Kidney (tissue), 14 donors: ENCODE results near the gene MRTFA. TPM values are rescaled to one million over a fixed set of nuclear protein-coding genes. Genes with fewer than 3 reads are reported as not detected.
A peak's percentile ranks its signal among the peaks of the same experiment; 100 is the strongest.
"Not testable (repeated sequence)": the region's sequence is repeated elsewhere in the genome, so short reads cannot be mapped to it uniquely, and the experiment has no call there.

Experiments used
- DNase-seq, 5 donors: peaks; one replicate each; pipeline ENCODE4 v3.0.0-alpha.2; 2013 to 2020
- FAIRE-seq: peaks from 2 replicates; lab custom pipeline; 2012; peaks lifted over from hg19 to GRCh38; lab: Jason Lieb, UNC
- H3K27ac ChIP-seq, 2 donors: one replicate each; pipeline ENCODE4 v1.7.0; 2013; ENCODE audit warnings: low read depth in 2 of 2, low read length in 2 of 2, inconsistent platforms in 1 of 2
- H3K27me3 ChIP-seq: one replicate; pipeline ENCODE4 v1.7.1; 2013; ENCODE audit warnings: low read length, inconsistent platforms; ENCODE audit not compliant: control insufficient read depth, insufficient read depth
- H3K36me3 ChIP-seq, 3 donors: one replicate each; pipeline versions ENCODE4 v1.7.0 to v1.7.1; 2013; ENCODE audit warnings: low read length in 3 of 3, control low read depth in 1 of 3, inconsistent platforms in 1 of 3; ENCODE audit not compliant: insufficient read depth in 3 of 3, control insufficient read depth in 2 of 3
- H3K4me1 ChIP-seq, 3 donors: one replicate each; pipeline versions ENCODE4 v1.7.0 to v1.7.1; 2013; ENCODE audit warnings: low read length in 3 of 3, inconsistent platforms in 1 of 3, low read depth in 1 of 3; ENCODE audit not compliant: control insufficient read depth in 2 of 3, insufficient read depth in 2 of 3
- H3K4me3 ChIP-seq, 3 donors: one replicate each; pipeline versions ENCODE4 v1.7.0 to v1.8.1; 2013; ENCODE audit warnings: low read length in 3 of 3, control low read depth in 1 of 3, inconsistent platforms in 1 of 3
- H3K9ac ChIP-seq, 3 donors: one replicate each; pipeline versions ENCODE4 v1.7.0 to v1.7.1; 2013; ENCODE audit warnings: low read length in 3 of 3, control low read depth in 1 of 3, inconsistent platforms in 1 of 3
- H3K9me3 ChIP-seq, 3 donors: one replicate each; pipeline versions ENCODE4 v1.7.0 to v1.7.1; 2013; ENCODE audit warnings: low read length in 3 of 3, control low read depth in 1 of 3, inconsistent platforms in 1 of 3; ENCODE audit not compliant: control insufficient read depth in 2 of 3, insufficient read depth in 1 of 3
- intact Hi-C: fragments of 100-400 bp; cut with DNase I; formaldehyde crosslinking; loops from one replicate; pipeline ENCODE4 v1.11.1; 2022
- polyA plus RNA-seq: library from polyadenylated mRNA; stranded (reverse); fragments of 350-450 nt; fragmentation: Illumina TruSeq; extraction: RNeasy Lipid Tissue Mini Kit (QIAGEN cat#74804); gene quantifications from one replicate; pipeline ENCODE4 v1.2.3, GENCODE V29; 2014; ENCODE audit warnings: low read depth, low replicate concordance; ENCODE audit not compliant: insufficient read depth
- total RNA-seq: library from RNA; stranded (reverse); fragmentation: NEBNext Ultra II Directional; extraction: Animal tissue kit (Norgen Biotek cat#: 25700); gene quantifications from one replicate; pipeline ENCODE4 v1.2.1, GENCODE V29; 2021
- TF ChIP-seq, protein P1 (sequence below): IDR thresholded peaks from 3 replicates; pipeline ENCODE4 v1.5.1; 2012; ENCODE audit warnings: mild to moderate bottlenecking, moderate library complexity, borderline replicate concordance; ENCODE audit not compliant: insufficient read depth; ENCODE audit errors: extremely low read depth
- donor health status: control.
- donor health status: control.
- donor health status: control.
- donor health status: control.
- donor health status: control.
- donor health status: DM: yes; HTN: yes; CAD: no.
- donor health status: Normal renal cell carcinoma (clear cell type).

The MRTFA gene
- total and polyA plus RNA-seq, 2 donors from 2014 or later, result 12.5 to 59.9 TPM

- TF ChIP-seq, protein P1, sequence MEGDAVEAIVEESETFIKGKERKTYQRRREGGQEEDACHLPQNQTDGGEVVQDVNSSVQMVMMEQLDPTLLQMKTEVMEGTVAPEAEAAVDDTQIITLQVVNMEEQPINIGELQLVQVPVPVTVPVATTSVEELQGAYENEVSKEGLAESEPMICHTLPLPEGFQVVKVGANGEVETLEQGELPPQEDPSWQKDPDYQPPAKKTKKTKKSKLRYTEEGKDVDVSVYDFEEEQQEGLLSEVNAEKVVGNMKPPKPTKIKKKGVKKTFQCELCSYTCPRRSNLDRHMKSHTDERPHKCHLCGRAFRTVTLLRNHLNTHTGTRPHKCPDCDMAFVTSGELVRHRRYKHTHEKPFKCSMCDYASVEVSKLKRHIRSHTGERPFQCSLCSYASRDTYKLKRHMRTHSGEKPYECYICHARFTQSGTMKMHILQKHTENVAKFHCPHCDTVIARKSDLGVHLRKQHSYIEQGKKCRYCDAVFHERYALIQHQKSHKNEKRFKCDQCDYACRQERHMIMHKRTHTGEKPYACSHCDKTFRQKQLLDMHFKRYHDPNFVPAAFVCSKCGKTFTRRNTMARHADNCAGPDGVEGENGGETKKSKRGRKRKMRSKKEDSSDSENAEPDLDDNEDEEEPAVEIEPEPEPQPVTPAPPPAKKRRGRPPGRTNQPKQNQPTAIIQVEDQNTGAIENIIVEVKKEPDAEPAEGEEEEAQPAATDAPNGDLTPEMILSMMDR, result no peak
- FAIRE-seq, result no peak
- Histone ChIP-seq H3K9ac (no peak within 1 kb of the TSS), H3K9me3 (no peaks in the 10 kb centered on the region), H3K36me3 (no peaks in the 10 kb centered on the region), H3K27ac (no peak within 1 kb of the TSS), H3K27me3 (no peaks in the 10 kb centered on the region), H3K4me1 (peaks cover 0 to 11% (median 0%) of the 10 kb centered on the region in 3 donors), H3K4me3 (peak within 1 kb of the TSS in 1 of 3 donors; percentile 25)
- DNase-seq, result peak; percentile 45 to 80 (median 57)
- intact Hi-C loops, result no loop called here
These were observed 42.9 kb upstream of the MRTFA start, which contains the start of gene MCHR1 for GRCh38 chr22:40679249-40679963. MCHR1 (plus strand) TSS chr22:40679484; CDS start chr22:40679653, 169 bp downstream.

DNA sequence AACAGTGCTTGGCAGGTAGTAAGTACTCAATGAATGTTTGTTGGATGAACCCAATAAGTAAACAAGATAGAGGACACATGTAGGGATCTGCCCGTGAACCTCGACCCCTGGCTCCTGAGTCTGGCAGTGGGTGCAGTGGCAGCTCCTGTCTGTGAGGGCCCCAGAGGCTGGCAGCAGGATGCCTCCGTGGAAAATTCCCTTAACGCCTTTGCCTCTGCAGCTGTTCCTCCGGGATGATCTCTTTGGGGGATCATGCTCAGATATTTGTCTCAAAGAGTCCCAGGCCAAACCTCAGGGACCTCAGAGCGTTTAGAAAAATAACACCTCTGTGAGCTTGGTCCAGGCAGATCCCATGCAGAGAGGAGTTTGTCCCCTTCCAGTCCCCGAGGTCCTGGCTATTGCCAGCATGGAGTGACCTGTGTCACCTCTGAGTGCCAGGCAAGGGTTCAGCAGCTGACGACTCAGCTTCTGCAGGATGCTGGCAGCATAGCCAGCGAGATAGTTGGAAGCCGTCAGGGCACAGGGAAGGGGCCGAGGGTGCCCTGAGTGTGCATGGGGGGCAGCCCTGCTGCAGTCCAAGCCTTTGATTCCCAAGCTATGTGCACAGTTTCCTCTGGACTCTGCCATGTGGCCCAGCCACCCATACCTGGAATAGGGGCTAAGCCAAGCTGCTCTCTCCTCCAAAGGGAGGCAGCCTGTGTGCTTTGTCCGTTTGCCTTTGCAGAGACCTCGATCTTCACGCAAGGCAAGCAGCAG lies 42.2 kb upstream of the MRTFA start:
- intact Hi-C loops, result no loop called here
- Histone ChIP-seq H3K9me3 (no peaks in the 10 kb centered on the region), H3K27ac (no peak overlapping the region), H3K4me3 (no peak overlapping the region), H3K4me1 (peaks cover 0 to 11% (median 0%) of the 10 kb centered on the region in 3 donors), H3K36me3 (no peaks in the 10 kb centered on the region), H3K27me3 (no peaks in the 10 kb centered on the region), H3K9ac (no peak overlapping the region)
- no peak for FAIRE-seq
- TF ChIP-seq, protein P1, result no peak
- DNase-seq, result no peak

DNA sequence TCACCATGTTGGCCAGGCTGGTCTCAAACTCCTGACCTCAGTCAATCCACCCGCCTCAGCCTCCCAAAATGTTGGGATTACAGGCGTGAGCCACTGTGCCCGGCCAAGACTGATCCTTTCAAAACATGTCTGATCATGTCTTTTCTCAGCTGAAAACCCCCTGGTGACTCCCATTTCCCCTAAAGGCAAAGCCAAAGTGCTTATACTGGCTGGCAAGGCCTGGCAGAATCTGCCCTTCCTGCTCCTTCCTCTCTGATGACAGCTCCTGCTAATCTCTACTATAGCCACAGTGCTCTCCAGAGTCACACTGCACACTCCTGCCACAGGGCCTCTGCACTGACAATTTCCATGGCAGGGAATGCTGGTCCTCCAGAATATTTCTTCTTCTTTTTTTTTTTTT lies 40.1 kb upstream of the MRTFA start:
- Histone ChIP-seq H3K9ac (no peak overlapping the region), H3K27ac (no peak overlapping the region), H3K4me3 (no peak overlapping the region), H3K36me3 (no peaks in the 10 kb centered on the region), H3K9me3 (no peaks in the 10 kb centered on the region), H3K4me1 (peaks cover 0 to 11% (median 0%) of the 10 kb centered on the region in 3 donors), H3K27me3 (no peaks in the 10 kb centered on the region)
- TF ChIP-seq, protein P1, result no peak
- intact Hi-C loops, result no loop called here
- DNase-seq, result no peak
- no peak for FAIRE-seq

DNA sequence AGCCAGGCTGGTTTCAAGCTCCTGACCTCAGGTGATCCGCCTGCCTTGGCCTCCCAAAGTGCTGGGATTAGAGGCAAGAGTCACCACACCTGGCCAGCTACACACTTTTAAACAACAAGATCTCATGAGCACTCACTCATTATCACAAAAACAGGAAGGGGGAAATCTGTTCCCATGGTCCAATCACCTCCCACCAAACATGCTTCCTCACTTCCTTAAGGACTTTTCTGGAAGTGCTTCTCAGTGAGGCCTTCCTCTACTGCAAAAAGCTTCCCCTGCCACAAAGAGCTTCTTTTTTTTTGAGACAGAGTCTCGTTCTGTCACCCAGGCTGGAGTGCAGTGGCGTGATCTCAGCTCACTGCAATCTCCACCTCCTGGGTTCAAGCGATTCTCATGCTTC lies 39.6 kb upstream of the MRTFA start:
- FAIRE-seq, H3K27me3 ChIP-seq, DNase-seq, H3K36me3 ChIP-seq, H3K4me3 ChIP-seq, H3K9ac ChIP-seq, intact Hi-C loops, H3K27ac ChIP-seq, H3K9me3 ChIP-seq: not testable (repeated sequence)
- peaks cover 0 to 11% (median 0%) of the 10 kb centered on the region in 3 donors for H3K4me1 ChIP-seq
